Stimulated activated CD4-positive, alpha-beta T cell treated with anti-CD3 and anti-CD28 coated beads, Interleukin-15, amount 100 ng/mL, for 1 hour (primary cell): ENCODE results near the gene TNFRSF9.
"Not testable (repeated sequence)": the region's sequence is repeated elsewhere in the genome, so short reads cannot be mapped to it uniquely, and the experiment has no call there.

Experiments
- DNase-seq, 2 donors: peaks; one replicate each; pipeline ENCODE4 v3.0.0-alpha.2; 2020; ENCODE audit warnings: low read depth in 1 of 2, low spot score in 1 of 2

The TNFRSF9 gene

GRCh38 chr1:7961216-7962013 is 20.8 kb upstream of the TNFRSF9 start, which contains the start of gene PARK7:
TSS of gene PARK7 (plus strand) at chr1:7961711. CDS start at chr1:7962786, 1,075 bp downstream.
- peak; percentile 99 to 100 for DNase-seq

GRCh38 chr1:7960867-7961215 is 20.2 kb upstream of the TNFRSF9 start:
- DNase-seq: no peak

DNA sequence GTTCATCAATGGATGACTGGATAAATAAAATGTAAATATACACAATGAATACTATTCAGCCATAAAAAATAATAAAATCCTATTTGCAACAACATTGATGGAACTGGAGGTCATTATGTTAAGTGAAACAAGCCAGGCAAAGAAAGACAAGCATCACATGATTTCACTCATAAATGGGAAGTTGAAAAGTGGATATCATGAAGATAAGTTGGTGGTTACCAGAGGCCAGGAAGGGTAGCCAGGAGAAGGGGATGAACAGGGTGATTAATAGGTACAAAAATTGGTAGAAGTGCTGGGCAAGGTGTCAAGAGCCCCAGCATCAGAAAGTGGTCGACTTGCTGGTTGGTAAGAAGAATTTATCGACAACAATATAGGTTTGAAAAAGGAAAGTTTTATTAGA is 19.5 kb upstream of the TNFRSF9 start:
- no peak for DNase-seq

DNA sequence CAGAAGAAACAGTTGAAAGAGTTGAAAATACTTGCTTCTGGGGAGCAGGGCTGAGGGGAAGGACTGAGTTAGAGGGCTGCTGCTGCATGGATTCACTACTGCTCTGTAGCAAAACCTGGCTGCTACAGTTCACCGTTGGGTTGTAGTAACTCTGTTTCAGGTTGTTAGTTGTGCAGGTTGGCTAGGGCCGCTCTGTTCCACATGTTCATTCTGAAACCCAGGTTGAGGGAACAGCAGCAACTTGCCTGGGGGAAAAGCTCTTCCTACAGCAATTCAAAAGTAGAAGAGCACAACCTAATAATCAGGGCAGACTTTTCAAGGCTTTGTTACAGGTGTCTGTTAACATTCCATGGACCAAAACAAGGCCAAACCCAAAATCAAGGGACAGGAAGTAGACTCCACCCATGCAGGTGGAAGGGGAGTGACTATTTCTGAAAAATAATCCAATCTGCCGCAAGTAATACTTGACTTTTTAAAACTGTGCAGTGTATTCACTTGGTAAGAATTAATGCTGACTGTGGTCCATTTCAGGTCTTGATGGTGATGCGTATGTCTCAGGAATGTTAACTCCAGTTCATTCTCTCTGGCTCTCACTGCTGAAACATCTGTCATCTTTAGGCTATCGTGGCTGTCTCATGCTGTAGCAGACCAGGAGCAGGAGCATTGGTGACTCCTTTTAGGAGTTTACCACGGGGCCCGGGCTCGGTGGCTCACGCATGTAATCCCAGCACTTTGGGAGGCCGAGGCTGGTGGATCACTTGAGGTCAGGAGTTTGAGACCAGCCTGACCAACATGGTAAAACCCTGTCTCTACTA is 15.8 kb upstream of the TNFRSF9 start:
- no peak for DNase-seq

DNA sequence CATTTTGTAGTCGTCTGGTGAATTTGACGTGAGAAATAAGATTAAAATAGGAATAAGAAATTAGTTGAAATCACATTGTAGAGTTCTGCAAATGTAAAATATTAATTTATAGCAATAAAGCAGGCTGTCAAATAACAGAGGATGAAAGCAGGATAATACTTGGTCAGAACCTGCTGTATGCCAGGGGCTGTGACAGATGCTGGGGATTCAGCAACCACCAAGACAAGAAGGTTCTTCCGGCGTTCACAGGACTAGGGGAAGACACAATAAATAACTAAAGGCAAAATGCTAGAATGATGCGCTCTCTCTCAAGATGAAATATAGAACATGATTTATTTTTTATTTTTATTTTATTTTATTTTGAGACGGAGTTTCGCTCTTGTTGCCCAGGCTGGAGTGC is 14.0 kb upstream of the TNFRSF9 start:
- DNase-seq: no peak

GRCh38 chr1:7953850-7954609 is 13.4 kb upstream of the TNFRSF9 start:
- peak; percentile 62 to 63 for DNase-seq

DNA sequence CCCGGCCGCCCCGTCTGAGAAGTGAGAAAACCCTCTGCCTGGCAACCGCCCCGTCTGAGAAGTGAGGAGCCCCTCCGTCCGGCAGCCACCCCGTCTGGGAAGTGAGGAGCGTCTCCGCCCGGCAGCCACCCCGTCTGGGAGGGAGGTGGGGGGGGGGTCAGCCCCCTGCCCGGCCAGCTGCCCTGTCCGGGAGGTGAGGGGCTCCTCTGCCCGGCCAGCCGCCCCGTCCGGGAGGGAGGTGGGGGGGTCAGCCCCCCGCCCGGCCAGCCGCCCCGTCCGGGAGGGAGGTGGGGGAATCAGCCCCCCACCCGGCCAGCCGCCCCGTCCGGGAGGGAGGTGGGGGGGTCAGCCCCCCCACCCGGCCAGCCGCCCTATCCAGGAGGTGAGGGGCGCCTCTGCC is 12.2 kb upstream of the TNFRSF9 start:
- not testable (repeated sequence) for DNase-seq

DNA sequence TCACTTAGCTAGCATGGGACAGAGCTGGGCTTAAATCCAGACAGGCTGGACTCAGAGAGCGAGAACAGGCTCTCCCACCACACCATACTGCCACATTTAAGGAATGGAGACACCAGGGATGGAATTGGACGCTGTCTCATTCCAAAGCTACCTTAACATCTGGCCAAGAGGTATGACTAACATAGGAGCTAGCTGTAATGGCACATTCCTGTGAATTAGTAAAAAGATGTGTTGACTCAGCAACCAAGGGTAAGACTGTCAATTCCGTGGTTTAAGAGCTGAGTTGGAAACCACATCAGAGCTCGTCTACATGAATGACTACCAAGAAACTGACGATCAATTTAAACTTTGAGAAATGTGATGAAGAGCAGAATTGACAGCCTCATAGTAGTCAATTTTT is 8.3 kb upstream of the TNFRSF9 start:
- no peak for DNase-seq

GRCh38 chr1:7943251-7943650 is 2.6 kb upstream of the TNFRSF9 start:
- no peak for DNase-seq

DNA sequence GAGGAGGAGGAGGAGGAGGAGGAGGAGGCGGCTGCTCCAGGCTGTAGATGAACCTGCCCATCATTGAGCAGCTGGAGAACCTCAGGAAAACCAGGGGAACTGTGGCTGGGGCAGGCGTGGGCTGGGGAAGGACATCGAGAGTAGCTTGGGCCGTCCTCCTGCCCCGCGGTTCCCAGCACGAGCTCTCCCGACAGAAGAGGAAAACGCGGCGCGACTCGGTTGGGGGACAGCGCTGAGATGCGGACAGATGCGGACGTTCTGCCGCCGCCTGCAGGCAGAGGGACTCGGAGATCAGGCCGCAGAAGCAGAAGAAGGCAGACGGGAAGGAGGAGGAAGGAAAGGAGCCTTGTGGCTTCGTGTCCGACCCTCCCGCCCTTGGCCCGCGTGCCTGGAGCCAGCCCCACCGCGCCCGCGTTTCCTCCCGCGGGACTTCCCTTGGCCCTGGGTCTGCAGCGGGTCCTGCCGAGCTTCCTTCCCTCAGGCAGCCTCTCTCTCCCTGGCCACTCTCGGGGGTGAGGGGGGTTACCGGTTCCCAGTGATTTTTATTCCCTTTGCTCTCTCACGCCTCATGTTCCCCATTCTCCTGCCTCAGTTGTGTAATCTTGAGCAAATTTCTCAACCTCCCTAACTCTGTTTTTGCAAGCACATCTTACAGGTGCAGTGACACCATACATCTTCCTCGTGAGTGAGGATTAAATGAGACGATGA is 1.7 kb upstream of the TNFRSF9 start:
- DNase-seq: peak in 1 of 2 donors; percentile 30

DNA sequence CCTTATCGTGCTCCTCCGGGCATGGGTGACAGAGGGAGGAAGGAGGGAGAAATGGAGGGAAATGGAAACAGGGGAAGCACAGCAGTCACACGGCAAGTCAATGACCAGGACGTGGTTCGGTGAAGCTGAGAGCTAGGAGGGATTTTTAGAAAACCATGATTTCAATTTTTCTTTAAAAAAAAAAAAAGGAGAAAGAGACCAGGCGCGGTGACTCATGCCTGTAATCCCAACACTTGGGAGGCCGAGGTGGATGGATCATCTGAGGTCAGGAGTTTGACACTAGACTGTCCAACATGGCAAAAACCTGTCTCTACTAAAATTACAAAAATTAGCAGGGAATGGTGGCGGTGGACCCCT is 776 bp upstream of the TNFRSF9 start:
- DNase-seq: no peak

GRCh38 chr1:7940034-7940433 is 605 bp downstream of the TNFRSF9 start:
- no peak for DNase-seq

DNA sequence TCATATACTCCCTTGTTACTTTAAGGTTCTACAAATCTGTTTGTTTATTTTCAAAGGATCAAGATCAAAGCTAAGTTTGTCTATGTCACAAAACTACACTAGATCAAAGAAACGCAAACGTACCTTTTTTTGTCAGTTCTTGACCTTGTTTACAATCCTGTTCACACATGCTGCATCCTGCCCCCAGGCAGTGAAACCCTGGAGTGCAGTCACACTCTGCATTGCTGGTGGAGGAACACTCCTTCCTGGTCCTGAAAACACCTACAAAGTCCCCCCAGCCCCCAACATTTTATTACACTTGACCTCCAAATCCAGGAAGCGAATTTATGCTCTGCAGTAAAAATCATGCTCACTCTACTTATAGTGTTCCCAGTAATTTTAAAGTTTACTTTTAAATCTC is 2.6 kb downstream of the TNFRSF9 start:
- DNase-seq: no peak

- DNase-seq: no peak
These were observed 8.0 kb downstream of the TNFRSF9 start for GRCh38 chr1:7932524-7933138.

DNA sequence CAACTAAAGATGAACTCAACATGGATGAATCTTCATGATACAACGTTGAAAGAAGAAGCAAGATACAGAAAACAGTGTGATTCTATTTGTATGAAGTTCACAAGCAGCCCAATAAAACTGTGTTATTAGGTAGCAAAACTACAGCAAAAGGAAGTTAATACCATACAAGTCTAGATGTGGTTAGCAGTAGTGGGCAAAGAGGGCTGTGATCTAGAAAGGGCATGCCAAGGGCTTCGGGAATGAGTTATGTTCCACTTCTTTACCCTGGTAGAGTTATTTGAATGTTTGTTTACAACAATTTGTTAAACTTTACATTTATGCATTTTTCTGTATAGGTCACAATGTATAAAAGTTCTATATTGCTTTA is 9.2 kb downstream of the TNFRSF9 start:
- DNase-seq: no peak

GRCh38 chr1:7930645-7931445 is 9.8 kb downstream of the TNFRSF9 start:
- DNase-seq: no peak

GRCh38 chr1:7929637-7930036 is 11.0 kb downstream of the TNFRSF9 start:
- no peak for DNase-seq

GRCh38 chr1:7928247-7928646 is 12.4 kb downstream of the TNFRSF9 start:
- no peak for DNase-seq

DNA sequence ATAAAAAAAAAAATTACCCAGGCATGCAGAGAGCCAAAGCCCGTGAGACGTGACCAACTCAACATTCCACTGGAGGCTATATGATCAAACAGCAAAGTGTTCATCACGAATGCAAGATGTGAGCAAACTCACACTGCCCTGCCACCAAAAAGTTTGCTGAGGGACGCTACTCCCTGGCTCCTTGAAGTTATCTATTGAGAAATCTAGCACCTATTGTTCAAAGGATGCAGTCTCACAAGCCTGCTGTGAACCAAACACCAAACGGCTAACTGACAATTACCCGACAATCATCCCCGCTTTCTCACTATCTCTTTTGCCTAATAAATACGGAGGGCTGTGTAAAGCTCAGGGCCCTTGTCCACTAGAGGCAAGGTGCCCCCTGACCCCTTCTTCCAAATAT is 13.6 kb downstream of the TNFRSF9 start:
- not testable (repeated sequence) for DNase-seq

DNA sequence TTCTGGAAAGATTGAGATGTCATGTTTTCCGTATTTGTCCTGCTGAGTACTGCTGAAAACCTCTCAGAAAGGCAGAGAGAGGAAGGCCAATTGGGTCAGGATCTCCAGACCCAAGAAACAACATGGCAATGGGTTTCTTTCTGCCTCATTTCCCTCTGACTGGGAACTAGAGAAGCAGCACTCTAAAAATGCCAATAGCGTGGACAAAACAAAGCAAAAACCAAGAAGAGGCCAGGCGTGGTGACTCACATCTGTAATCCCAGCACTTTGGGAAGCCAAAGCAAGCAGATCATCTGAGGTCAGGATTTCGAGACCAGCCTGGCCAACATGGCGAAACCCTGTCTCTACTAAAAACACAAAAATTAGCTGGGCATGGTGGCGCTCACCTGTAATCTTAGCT is 18.3 kb downstream of the TNFRSF9 start:
- DNase-seq: no peak
